Choroid plexus epithelial cell (primary cell): Measurements from ENCODE around the gene EBLN2.

Source experiments
- DNase-seq: peaks from one replicate; pipeline ENCODE4 v3.0.0-alpha.2; 2010; ENCODE audit warnings: low read depth
- H3K4me3 ChIP-seq: 2 replicates; pipeline ENCODE4 v1.5.1; 2011; ENCODE audit warnings: low read depth, mild to moderate bottlenecking, control low read depth, low read length, moderate library complexity
- TF ChIP-seq, protein P1 (sequence below): conservative IDR thresholded peaks from 2 replicates; pipeline ENCODE4 v1.5.1; 2011; ENCODE audit warnings: low read depth, mild to moderate bottlenecking, control low read depth, inconsistent platforms, low read length, moderate library complexity

EBLN2 gene

GRCh38 chr3:73071952-73072351 lies 10.5 kb downstream of the EBLN2 start:
- H3K4me3 ChIP-seq = no peak overlapping the region
- TF ChIP-seq, protein P1, sequence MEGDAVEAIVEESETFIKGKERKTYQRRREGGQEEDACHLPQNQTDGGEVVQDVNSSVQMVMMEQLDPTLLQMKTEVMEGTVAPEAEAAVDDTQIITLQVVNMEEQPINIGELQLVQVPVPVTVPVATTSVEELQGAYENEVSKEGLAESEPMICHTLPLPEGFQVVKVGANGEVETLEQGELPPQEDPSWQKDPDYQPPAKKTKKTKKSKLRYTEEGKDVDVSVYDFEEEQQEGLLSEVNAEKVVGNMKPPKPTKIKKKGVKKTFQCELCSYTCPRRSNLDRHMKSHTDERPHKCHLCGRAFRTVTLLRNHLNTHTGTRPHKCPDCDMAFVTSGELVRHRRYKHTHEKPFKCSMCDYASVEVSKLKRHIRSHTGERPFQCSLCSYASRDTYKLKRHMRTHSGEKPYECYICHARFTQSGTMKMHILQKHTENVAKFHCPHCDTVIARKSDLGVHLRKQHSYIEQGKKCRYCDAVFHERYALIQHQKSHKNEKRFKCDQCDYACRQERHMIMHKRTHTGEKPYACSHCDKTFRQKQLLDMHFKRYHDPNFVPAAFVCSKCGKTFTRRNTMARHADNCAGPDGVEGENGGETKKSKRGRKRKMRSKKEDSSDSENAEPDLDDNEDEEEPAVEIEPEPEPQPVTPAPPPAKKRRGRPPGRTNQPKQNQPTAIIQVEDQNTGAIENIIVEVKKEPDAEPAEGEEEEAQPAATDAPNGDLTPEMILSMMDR = no peak
- DNase-seq = no peak

DNA sequence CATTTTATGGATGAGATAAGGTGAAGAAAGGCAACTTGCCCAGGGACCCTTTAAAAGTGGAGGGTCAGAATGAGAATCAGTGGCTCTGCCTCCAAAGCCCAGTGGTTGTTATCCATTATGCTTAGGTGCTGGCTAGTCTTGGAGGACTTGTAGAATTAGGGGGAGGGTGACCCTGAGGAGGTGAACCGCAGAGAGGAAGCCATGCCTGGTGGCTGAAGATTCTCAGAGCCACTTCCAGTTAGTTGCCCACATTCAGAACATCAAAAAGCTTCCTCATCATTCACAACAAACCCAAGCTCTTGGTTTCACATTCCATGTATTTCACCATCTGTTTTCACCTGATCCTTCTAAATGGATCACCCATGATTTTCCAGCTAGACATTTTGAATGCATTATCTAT lies 11.2 kb downstream of the EBLN2 start:
- DNase-seq = peak; percentile 36
- H3K4me3 ChIP-seq = no peak overlapping the region
- TF ChIP-seq, protein P1 = no peak

DNA sequence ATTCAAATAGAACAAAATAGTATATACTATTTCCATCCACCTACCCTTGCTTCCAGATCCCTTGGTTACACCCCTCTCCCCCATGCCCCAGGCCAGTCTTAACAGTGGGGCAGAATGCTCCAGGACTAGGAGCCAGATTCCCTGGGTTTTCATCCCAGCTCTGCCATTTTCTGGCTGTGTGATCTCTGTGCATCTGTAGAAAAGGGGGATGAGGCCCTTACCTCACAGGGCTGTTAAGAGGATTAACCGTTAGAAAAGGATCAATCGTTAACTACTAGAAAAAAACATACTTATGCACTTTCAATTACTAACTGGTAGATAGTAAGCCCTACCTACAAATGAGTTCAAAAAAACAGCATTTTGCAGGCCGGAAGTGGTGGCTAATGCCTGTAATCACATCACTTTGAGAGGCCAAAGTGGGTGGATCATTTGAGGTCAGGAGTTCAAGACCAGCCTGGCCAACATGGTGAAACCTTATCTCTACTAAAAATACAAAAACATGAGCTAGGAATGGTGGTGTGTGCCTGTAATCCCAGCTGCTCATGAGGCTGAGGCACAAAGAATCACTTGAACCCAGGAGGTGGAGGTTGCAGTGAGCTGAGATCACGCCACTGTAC lies 11.7 kb downstream of the EBLN2 start:
- no peak overlapping the region for H3K4me3 ChIP-seq
- TF ChIP-seq, protein P1 = no peak
- DNase-seq = peak; percentile 32

- DNase-seq = no peak
- H3K4me3 ChIP-seq = no peak overlapping the region
- TF ChIP-seq, protein P1 = no peak
These were observed 13.3 kb downstream of the EBLN2 start for GRCh38 chr3:73074781-73075180.

DNA sequence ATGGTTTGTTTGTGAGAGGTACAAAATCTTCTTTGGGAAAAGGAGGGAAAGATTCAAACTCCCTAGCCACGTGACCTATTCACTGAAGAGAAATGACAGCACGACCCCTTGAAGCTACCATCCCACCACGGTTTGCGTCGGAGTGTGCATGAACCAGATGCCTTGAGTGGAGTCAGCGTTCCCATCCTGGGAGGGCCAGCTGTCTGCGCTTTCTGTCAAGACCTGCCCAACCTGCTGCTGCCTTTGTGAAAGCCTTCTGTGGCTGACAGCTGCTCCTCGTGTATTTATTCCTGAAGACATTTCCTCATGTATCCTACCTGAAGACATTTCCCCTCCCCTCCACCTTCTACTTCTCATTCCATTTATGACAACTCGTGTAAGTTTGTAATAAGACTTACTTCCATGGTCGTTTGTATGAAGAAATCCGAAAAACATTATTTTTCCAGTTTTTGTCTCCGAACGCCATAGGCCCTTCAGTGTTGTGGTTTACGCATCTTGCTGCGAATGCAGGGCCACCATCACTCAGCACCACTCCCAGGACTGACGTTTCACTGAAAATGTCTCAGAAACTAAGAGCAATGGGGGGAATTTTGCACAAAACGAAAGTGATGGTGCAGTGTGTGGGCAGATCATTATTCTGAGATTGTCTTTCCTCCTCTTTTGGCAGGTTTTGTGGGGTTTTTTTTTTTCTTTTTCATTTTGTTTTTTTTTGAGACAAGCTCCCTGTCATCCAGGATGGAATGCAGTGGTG lies 18.9 kb downstream of the EBLN2 start:
- DNase-seq = no peak

DNA sequence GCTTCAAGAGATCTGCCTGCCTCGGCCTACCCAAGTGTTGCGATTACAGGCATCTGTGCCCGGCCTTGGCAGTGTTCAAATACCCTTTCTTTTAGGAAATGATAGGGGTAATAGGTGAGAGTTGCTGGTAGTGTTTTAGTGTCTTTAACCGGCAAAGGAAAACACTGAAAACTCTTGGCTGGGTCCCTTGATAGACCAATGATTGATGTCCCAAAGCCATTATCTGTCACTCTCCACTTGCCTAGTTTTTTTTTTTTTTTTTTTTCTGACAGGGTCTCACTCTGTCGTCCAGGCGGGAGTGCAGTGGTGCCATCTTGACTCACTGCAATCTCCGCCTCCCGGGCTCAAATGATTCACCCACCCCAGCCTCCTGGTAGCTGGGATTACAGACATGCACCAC lies 19.7 kb downstream of the EBLN2 start:
- H3K4me3 ChIP-seq = no peak overlapping the region
- TF ChIP-seq, protein P1 = no peak
- DNase-seq = no peak

More for the DNA sequence above, 18.9 kb downstream of the EBLN2 start:
- no peak overlapping the region for H3K4me3 ChIP-seq
- TF ChIP-seq, protein P1 = no peak

- H3K4me3 ChIP-seq = no peak overlapping the region
- no peak for DNase-seq
- TF ChIP-seq, protein P1 = no peak
These were observed 22.7 kb downstream of the EBLN2 start for GRCh38 chr3:73084170-73084569.
